H9 (cell line): ENCODE results near the gene AKAIN1. TPM values are rescaled to one million over a fixed set of nuclear protein-coding genes. Genes with fewer than 3 reads are reported as not detected.
A peak's percentile ranks its signal among the peaks of the same experiment; 100 is the strongest.

Experiments used
- DNase-seq: peaks from one replicate; pipeline ENCODE4 v3.0.0-alpha.2; 2017
- H2AFZ ChIP-seq: one replicate; pipeline ENCODE4 v1.6.1; 2013; ENCODE audit warnings: mild to moderate bottlenecking, low read length, control low read depth, moderate library complexity
- H2AK5ac ChIP-seq: 2 replicates; pipeline ENCODE4 v1.6.1; 2013; ENCODE audit warnings: low read length, control low read depth, mixed read lengths; ENCODE audit not compliant: insufficient read length
- H2BK120ac ChIP-seq: one replicate; pipeline ENCODE4 v1.6.1; 2013; ENCODE audit warnings: low read depth, mild to moderate bottlenecking, low read length, control low read depth, inconsistent platforms; ENCODE audit not compliant: poor library complexity, severe bottlenecking
- H2BK12ac ChIP-seq: 2 replicates; pipeline ENCODE4 v1.6.1; 2013; ENCODE audit warnings: low read length, control low read depth, mixed read lengths, low read depth; ENCODE audit not compliant: insufficient read length
- H2BK15ac ChIP-seq: 2 replicates; pipeline ENCODE4 v1.6.1; 2013; ENCODE audit warnings: low read depth, low read length, control low read depth
- H2BK20ac ChIP-seq: one replicate; pipeline ENCODE4 v1.6.1; 2013; ENCODE audit warnings: low read depth, mild to moderate bottlenecking, low read length, control low read depth, inconsistent platforms; ENCODE audit not compliant: poor library complexity, severe bottlenecking
- H2BK5ac ChIP-seq: 2 replicates; pipeline ENCODE4 v1.6.1; 2013; ENCODE audit warnings: low read length, control low read depth, mixed read lengths; ENCODE audit not compliant: insufficient read length
- H3K14ac ChIP-seq: 2 replicates; pipeline ENCODE4 v1.6.1; 2013; ENCODE audit warnings: low read length, control low read depth; ENCODE audit not compliant: insufficient read depth
- H3K18ac ChIP-seq: 2 replicates; pipeline ENCODE4 v1.6.1; 2013; ENCODE audit warnings: low read depth, mild to moderate bottlenecking, mixed read lengths, low read length, control low read depth; ENCODE audit not compliant: insufficient read length
- H3K23ac ChIP-seq: 2 replicates; pipeline ENCODE4 v1.6.1; 2013; ENCODE audit warnings: low read length, control low read depth, mixed read lengths, low read depth; ENCODE audit not compliant: insufficient read length
- H3K23me2 ChIP-seq: 2 replicates; pipeline ENCODE4 v1.6.1; 2013; ENCODE audit warnings: low read depth, mild to moderate bottlenecking, mixed read lengths, low read length, control low read depth; ENCODE audit not compliant: insufficient read length, poor library complexity, severe bottlenecking
- H3K27ac ChIP-seq: 2 replicates; pipeline ENCODE4 v1.5.1; 2013; ENCODE audit warnings: low read length, control low read depth, mixed read lengths, low read depth; ENCODE audit not compliant: insufficient read length
- H3K27me3 ChIP-seq: 2 replicates; pipeline ENCODE4 v1.6.1; 2013; ENCODE audit warnings: low read length, control low read depth, inconsistent platforms; ENCODE audit not compliant: insufficient read depth
- H3K4ac ChIP-seq: 2 replicates; pipeline ENCODE4 v1.6.1; 2013; ENCODE audit warnings: low read depth, mild to moderate bottlenecking, control low read depth, inconsistent platforms, low read length, moderate library complexity
- H3K4me1 ChIP-seq: 2 replicates; pipeline ENCODE4 v1.6.1; 2013; ENCODE audit warnings: low read length, control low read depth, inconsistent platforms; ENCODE audit not compliant: insufficient read depth
- H3K4me2 ChIP-seq: 2 replicates; pipeline ENCODE4 v1.6.1; 2013; ENCODE audit warnings: low read length, control low read depth, mixed read lengths; ENCODE audit not compliant: insufficient read length, insufficient read depth
- H3K56ac ChIP-seq: 2 replicates; pipeline ENCODE4 v1.6.1; 2013; ENCODE audit warnings: low read depth, mild to moderate bottlenecking, mixed read lengths, low read length, control low read depth; ENCODE audit not compliant: insufficient read length
- H3K79me1 ChIP-seq: 2 replicates; pipeline ENCODE4 v1.6.1; 2013; ENCODE audit warnings: low read depth, mild to moderate bottlenecking, moderate library complexity, low read length, control low read depth, inconsistent platforms; ENCODE audit not compliant: insufficient read depth, poor library complexity, severe bottlenecking
- H3K79me2 ChIP-seq: 2 replicates; pipeline ENCODE4 v1.6.1; 2013; ENCODE audit warnings: low read length, control low read depth, inconsistent platforms; ENCODE audit not compliant: insufficient read depth
- H3K9ac ChIP-seq: 2 replicates; pipeline ENCODE4 v1.6.1; 2013; ENCODE audit warnings: low read length, control low read depth, mixed read lengths; ENCODE audit not compliant: insufficient read length; ENCODE audit errors: extremely low read depth
- H3K9me3 ChIP-seq: one replicate; pipeline ENCODE4 v1.6.1; 2013; ENCODE audit warnings: low read depth, low read length, inconsistent platforms; ENCODE audit not compliant: control insufficient read depth
- H3T11ph ChIP-seq: one replicate; pipeline ENCODE4 v1.6.1; 2013; ENCODE audit warnings: mild to moderate bottlenecking, low read length, control low read depth, inconsistent platforms
- H4K20me1 ChIP-seq: one replicate; pipeline ENCODE4 v1.6.1; 2013; ENCODE audit not compliant: control insufficient read depth, insufficient read length, insufficient read depth
- H4K5ac ChIP-seq: 2 replicates; pipeline ENCODE4 v1.6.1; 2013; ENCODE audit warnings: low read depth, mild to moderate bottlenecking, mixed read lengths, low read length, control low read depth; ENCODE audit not compliant: insufficient read length
- H4K8ac ChIP-seq: replicated peaks from 2 replicates; pipeline ENCODE4 v1.6.1; 2013; ENCODE audit warnings: low read length, control low read depth, mixed read lengths, low read depth; ENCODE audit not compliant: insufficient read length
- H4K91ac ChIP-seq: 2 replicates; pipeline ENCODE4 v1.6.1; 2013; ENCODE audit warnings: low read depth, mild to moderate bottlenecking, moderate library complexity, mixed read lengths, low read length, control low read depth; ENCODE audit not compliant: insufficient read length
- H3K27ac Mint-ChIP-seq, 3 experiments: 2 replicates in 2 of 3; 3 replicates in 1 of 3; pipeline ENCODE4 v1.8.0; 2020 to 2021; ENCODE audit warnings: mixed read lengths in 3 of 3, mild to moderate bottlenecking in 1 of 3, moderate library complexity in 1 of 3
- H3K27me3 Mint-ChIP-seq: 2 replicates; pipeline ENCODE4 v1.8.0; 2021; ENCODE audit warnings: low read depth, mild to moderate bottlenecking, moderate library complexity, mixed read lengths
- H3K36me3 Mint-ChIP-seq, 3 experiments: 2 replicates in 2 of 3; 3 replicates in 1 of 3; pipeline ENCODE4 v1.8.0; 2020 to 2021; ENCODE audit warnings: low read depth in 3 of 3, mixed read lengths in 3 of 3; ENCODE audit not compliant: insufficient read depth in 1 of 3
- H3K4me1 Mint-ChIP-seq, 2 experiments: 2 replicates each; pipeline ENCODE4 v1.8.0; 2020; ENCODE audit warnings: mixed read lengths in 2 of 2
- H3K4me3 Mint-ChIP-seq, 2 experiments: 2 replicates in 1 of 2; 3 replicates in 1 of 2; pipeline ENCODE4 v1.8.0; 2020 to 2021; ENCODE audit warnings: mild to moderate bottlenecking in 2 of 2, mixed read lengths in 2 of 2, moderate library complexity in 1 of 2
- H3K9me3 Mint-ChIP-seq, 2 experiments: 2 replicates in 1 of 2; 3 replicates in 1 of 2; pipeline ENCODE4 v1.8.0; 2020; ENCODE audit warnings: mild to moderate bottlenecking in 2 of 2, mixed read lengths in 2 of 2, moderate library complexity in 1 of 2
- WGBS: extraction: QIAGEN DNeasy Blood & Tissue Kit; methylation state at CpG from one replicate; pipeline ENCODE4 v1.1.7; 2013; ENCODE audit warnings: missing lambda C conversion rate, low lambda C conversion rate, mixed read lengths; ENCODE audit not compliant: insufficient read length; ENCODE audit errors: extremely low coverage; 5-methylcytosine and 5-hydroxymethylcytosine counted together
- total RNA-seq: library from RNA; stranded (reverse); gene quantifications from 2 replicates; pipeline ENCODE4 v1.2.1, GENCODE V29; 2021
- TF ChIP-seq, protein P1 (sequence below): fragments of 200-600 bp; sonication (generic); conservative IDR thresholded peaks from 3 replicates; pipeline ENCODE4 v1.8.0; 2021; ENCODE audit warnings: antibody characterized with exemption, mild to moderate bottlenecking

AKAIN1 gene
- total RNA-seq, 1 experiment from 2014 or later = not detected

DNA sequence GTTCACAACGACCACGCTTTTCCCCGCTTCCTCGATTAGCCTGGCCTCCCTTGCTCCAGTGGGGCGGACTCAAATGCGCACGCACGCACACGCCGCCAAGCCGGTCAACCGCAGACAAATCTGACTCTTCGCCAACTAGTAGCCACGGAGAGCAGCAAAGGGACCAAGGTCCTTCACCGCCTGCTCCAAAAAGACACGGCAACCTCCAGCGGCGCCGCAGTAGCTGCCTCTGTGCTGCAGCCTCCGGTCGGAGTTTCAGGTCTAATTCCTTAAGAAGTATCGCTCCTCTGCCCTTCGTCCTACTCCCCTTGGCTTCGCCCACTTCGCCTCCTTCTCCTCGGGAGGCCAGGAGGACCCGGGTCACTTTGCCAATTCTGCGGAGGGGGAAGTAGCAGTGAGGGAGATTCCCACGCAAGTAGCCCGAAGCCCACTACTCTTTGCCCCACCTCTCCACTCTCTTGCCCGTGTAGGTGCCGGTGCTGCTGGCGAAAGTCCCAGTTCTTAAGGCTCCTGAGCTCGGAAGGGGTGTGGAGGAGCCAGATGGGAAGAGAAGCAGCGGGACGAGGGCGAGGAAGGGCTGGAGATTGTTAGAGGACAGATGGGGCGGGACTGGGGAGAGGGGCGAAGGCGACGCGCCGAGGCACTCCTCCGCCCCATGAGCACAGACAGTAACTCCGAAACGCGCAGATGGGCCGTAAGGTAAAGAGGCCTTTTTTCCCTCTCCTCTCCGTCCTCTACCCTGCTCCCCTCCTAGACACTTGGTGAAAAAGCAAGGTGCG, 615 bp downstream of the AKAIN1 start:
- Histone ChIP-seq H3K4me2 (peak overlapping the region; percentile 86), H3K9me3 (no peaks in the 10 kb centered on the region), H4K91ac (no peak overlapping the region), H4K5ac (no peak overlapping the region), H4K8ac (no peak overlapping the region), H3K9ac (no peak overlapping the region), H2AFZ (no peak overlapping the region), H3K4ac (no peak overlapping the region), H3T11ph (no peak overlapping the region), H2BK15ac (no peak overlapping the region), H3K23me2 (peaks cover 17% of the 10 kb centered on the region), H2AK5ac (no peak overlapping the region), H3K79me2 (no peaks in the 10 kb centered on the region), H3K23ac (no peak overlapping the region), H2BK20ac (no peak overlapping the region), H4K20me1 (no peaks in the 10 kb centered on the region), H3K56ac (no peak overlapping the region), H2BK12ac (no peak overlapping the region), H3K27me3 (peaks cover 27% of the 10 kb centered on the region), H2BK5ac (no peak overlapping the region), H3K18ac (no peak overlapping the region), H2BK120ac (no peak overlapping the region), H3K14ac (no peak overlapping the region), H3K4me1 (no peaks in the 10 kb centered on the region), H3K79me1 (no peaks in the 10 kb centered on the region), H3K27ac (no peak overlapping the region)
- Mint-ChIP-seq H3K27ac (no peak overlapping the region), H3K4me1 (peaks cover 17 to 18% of the 10 kb centered on the region in 2 experiments), H3K36me3 (no peaks in the 10 kb centered on the region; a peak in 1 of 7 replicates), H3K27me3 (peaks cover 90% of the 10 kb centered on the region), H3K4me3 (peak overlapping the region; percentile 70 to 89), H3K9me3 (no peaks in the 10 kb centered on the region; a peak in 1 of 5 replicates)
- peak; percentile 60 for DNase-seq
- WGBS = no CpG with 5 or more reads among the region's 50 CpGs
- TF ChIP-seq, protein P1, sequence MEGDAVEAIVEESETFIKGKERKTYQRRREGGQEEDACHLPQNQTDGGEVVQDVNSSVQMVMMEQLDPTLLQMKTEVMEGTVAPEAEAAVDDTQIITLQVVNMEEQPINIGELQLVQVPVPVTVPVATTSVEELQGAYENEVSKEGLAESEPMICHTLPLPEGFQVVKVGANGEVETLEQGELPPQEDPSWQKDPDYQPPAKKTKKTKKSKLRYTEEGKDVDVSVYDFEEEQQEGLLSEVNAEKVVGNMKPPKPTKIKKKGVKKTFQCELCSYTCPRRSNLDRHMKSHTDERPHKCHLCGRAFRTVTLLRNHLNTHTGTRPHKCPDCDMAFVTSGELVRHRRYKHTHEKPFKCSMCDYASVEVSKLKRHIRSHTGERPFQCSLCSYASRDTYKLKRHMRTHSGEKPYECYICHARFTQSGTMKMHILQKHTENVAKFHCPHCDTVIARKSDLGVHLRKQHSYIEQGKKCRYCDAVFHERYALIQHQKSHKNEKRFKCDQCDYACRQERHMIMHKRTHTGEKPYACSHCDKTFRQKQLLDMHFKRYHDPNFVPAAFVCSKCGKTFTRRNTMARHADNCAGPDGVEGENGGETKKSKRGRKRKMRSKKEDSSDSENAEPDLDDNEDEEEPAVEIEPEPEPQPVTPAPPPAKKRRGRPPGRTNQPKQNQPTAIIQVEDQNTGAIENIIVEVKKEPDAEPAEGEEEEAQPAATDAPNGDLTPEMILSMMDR = no peak
